Neural cell (in vitro differentiated cells): Measurements from ENCODE around the gene TMEM106A. TPM values are rescaled to one million over a fixed set of nuclear protein-coding genes. Genes with fewer than 3 reads are reported as not detected.

Source experiments
- H2AFZ ChIP-seq: fragments of 200-600, 300-800 bp; sonication (generic), shearing (Covaris generic); 2 replicates; pipeline ENCODE4 v1.6.0; 2014; ENCODE audit warnings: low read depth, mild to moderate bottlenecking, antibody characterized with exemption, low read length, moderate library complexity
- H3F3A ChIP-seq: fragments of 200-600 bp; shearing (Covaris generic); 2 replicates; pipeline ENCODE4 v1.6.1; 2016; ENCODE audit warnings: mild to moderate bottlenecking, moderate library complexity, mixed read lengths, antibody characterized with exemption, low read length; ENCODE audit not compliant: insufficient read depth, poor library complexity, severe bottlenecking
- H3K27ac ChIP-seq: fragments of 200-600, 300-800 bp; sonication (generic), shearing (Covaris generic); 2 replicates; pipeline ENCODE4 v1.5.1; 2014; ENCODE audit warnings: mild to moderate bottlenecking, low read length, moderate library complexity
- H3K27me3 ChIP-seq: fragments of 300-800, 200-600 bp; sonication (generic), shearing (Covaris generic); 2 replicates; pipeline ENCODE4 v1.6.0; 2014; ENCODE audit warnings: mild to moderate bottlenecking, low read depth, low read length, moderate library complexity; ENCODE audit not compliant: insufficient read depth
- H3K36me3 ChIP-seq: fragments of 300-800, 200-600 bp; sonication (generic), shearing (Covaris generic); 2 replicates; pipeline ENCODE4 v1.5.1; 2014; ENCODE audit warnings: mild to moderate bottlenecking, antibody characterized with exemption, low read length, moderate library complexity; ENCODE audit not compliant: insufficient read depth
- H3K4me2 ChIP-seq: fragments of 300-800, 200-600 bp; sonication (generic), shearing (Covaris generic); 2 replicates; pipeline ENCODE4 v1.6.0; 2014; ENCODE audit warnings: mild to moderate bottlenecking, low read length
- H3K4me3 ChIP-seq: fragments of 300-800, 200-600 bp; sonication (generic), shearing (Covaris generic); 2 replicates; pipeline ENCODE4 v1.5.1; 2014; ENCODE audit warnings: mild to moderate bottlenecking, low read length, moderate library complexity
- H3K79me2 ChIP-seq: fragments of 200-600 bp; shearing (Covaris generic); replicated peaks from 2 replicates; pipeline ENCODE4 v1.6.0; 2014; ENCODE audit warnings: mild to moderate bottlenecking, low read length, moderate library complexity; ENCODE audit not compliant: insufficient read depth
- H3K9ac ChIP-seq: fragments of 300-800, 200-600 bp; sonication (generic), shearing (Covaris generic); 2 replicates; pipeline ENCODE4 v1.6.1; 2016; ENCODE audit warnings: mild to moderate bottlenecking, low read length, mixed read lengths
- H3K9me2 ChIP-seq: fragments of 200-600 bp; shearing (Covaris generic); 2 replicates; pipeline ENCODE4 v1.6.1; 2016; ENCODE audit warnings: mild to moderate bottlenecking, low read length, mixed read lengths; ENCODE audit not compliant: insufficient read depth
- H3K9me3 ChIP-seq: fragments of 200-600, 300-800 bp; sonication (generic), shearing (Covaris generic); 2 replicates; pipeline ENCODE4 v1.6.1; 2016; ENCODE audit warnings: mild to moderate bottlenecking, mixed run types, low read length, moderate library complexity, mixed read lengths
- H4K20me1 ChIP-seq: fragments of 200-600 bp; shearing (Covaris generic); 2 replicates; pipeline ENCODE4 v1.6.1; 2016; ENCODE audit warnings: mild to moderate bottlenecking, mixed run types; ENCODE audit not compliant: insufficient read depth
- EP300 ChIP-seq: fragments of 450-650 bp; conservative IDR thresholded peaks from 2 replicates; pipeline ENCODE4 v1.6.1; 2014; ENCODE audit warnings: antibody characterized with exemption, mild to moderate bottlenecking, moderate library complexity; ENCODE audit not compliant: poor library complexity, severe bottlenecking
- EZH2 ChIP-seq: fragments of 200-600, 300-800 bp; shearing (Covaris generic), sonication (generic); IDR thresholded peaks from 2 replicates; pipeline ENCODE4 v1.6.1; 2014; ENCODE audit warnings: antibody characterized with exemption, low read length, borderline replicate concordance, mild to moderate bottlenecking; ENCODE audit not compliant: insufficient read depth, poor library complexity, severe bottlenecking
- MXI1 ChIP-seq: fragments of 450-650 bp; conservative IDR thresholded peaks from 2 replicates; pipeline ENCODE4 v1.6.1; 2014; ENCODE audit warnings: antibody characterized with exemption, mild to moderate bottlenecking; ENCODE audit not compliant: poor library complexity, severe bottlenecking
- POLR2AphosphoS5 ChIP-seq: IDR thresholded peaks from 2 replicates; pipeline ENCODE4 v1.6.1; 2012
- RAD21 ChIP-seq: fragments of 450-650 bp; conservative IDR thresholded peaks from 2 replicates; pipeline ENCODE4 v1.6.1; 2014; ENCODE audit warnings: antibody characterized with exemption, mild to moderate bottlenecking, moderate library complexity
- SMC3 ChIP-seq: fragments of 450-650 bp; conservative IDR thresholded peaks from 2 replicates; pipeline ENCODE4 v1.6.1; 2014; ENCODE audit warnings: antibody characterized with exemption, mild to moderate bottlenecking, moderate library complexity; ENCODE audit not compliant: poor library complexity
- TAF1 ChIP-seq: IDR thresholded peaks from 2 replicates; pipeline ENCODE4 v1.6.1; 2012; ENCODE audit warnings: low read depth
- polyA plus RNA-seq: library from polyadenylated mRNA; depleted of rRNA; stranded (reverse); fragments of >200 nt; gene quantifications from 2 replicates; pipeline ENCODE4 v1.2.3, GENCODE V29; 2014
- TF ChIP-seq, protein P1 (sequence below): fragments of 450-650 bp; IDR thresholded peaks from 2 replicates; pipeline ENCODE4 v1.5.1; 2014; ENCODE audit warnings: antibody characterized with exemption, mild to moderate bottlenecking, moderate library complexity; ENCODE audit not compliant: poor library complexity, severe bottlenecking
- TF ChIP-seq, protein P2 (sequence below): IDR thresholded peaks from 2 replicates; pipeline ENCODE4 v1.6.1; 2012; ENCODE audit warnings: borderline replicate concordance

Gene TMEM106A
- polyA plus RNA-seq, 1 donor from 2014 or later, result not detected

DNA sequence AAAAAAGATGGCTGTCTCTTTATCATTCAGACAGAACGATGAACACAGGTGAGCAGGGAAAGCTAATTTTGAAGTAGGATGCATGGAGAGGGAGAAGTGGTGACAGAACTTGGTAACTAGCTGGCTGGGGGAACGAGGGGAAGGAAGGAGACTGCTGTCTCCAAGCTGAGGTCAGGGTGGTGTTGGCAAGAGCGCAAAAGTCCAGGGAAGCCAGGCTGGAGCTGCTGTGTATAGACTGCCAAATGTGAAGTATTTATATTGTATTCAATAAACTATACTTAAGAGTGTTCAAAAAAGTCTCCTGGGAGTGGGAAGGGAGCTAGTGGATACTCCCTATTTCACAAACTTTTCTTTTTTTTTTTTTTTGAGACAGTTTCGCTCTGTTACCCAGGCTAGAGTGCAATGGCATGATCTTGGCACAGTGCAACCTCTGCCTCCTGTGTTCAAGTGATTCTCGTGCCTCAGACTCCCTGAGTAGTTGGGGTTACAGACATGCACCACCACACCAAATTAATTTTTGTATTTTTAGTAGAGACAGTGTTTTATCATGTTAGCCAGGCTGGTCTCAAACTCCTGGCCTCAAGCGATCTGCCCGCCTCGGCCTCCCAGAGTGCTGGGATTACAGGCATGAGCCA, 8.2 kb downstream of the TMEM106A start:
- no peaks in the 10 kb centered on the region for H4K20me1 ChIP-seq
- no peak overlapping the region for H3K9ac ChIP-seq
- no peak overlapping the region for H2AFZ ChIP-seq
- no peaks in the 10 kb centered on the region for H3K79me2 ChIP-seq
- H3K27ac ChIP-seq, result no peak overlapping the region
- TF ChIP-seq RAD21, result no peak
- TF ChIP-seq EP300, result no peak
- TF ChIP-seq, protein P1, sequence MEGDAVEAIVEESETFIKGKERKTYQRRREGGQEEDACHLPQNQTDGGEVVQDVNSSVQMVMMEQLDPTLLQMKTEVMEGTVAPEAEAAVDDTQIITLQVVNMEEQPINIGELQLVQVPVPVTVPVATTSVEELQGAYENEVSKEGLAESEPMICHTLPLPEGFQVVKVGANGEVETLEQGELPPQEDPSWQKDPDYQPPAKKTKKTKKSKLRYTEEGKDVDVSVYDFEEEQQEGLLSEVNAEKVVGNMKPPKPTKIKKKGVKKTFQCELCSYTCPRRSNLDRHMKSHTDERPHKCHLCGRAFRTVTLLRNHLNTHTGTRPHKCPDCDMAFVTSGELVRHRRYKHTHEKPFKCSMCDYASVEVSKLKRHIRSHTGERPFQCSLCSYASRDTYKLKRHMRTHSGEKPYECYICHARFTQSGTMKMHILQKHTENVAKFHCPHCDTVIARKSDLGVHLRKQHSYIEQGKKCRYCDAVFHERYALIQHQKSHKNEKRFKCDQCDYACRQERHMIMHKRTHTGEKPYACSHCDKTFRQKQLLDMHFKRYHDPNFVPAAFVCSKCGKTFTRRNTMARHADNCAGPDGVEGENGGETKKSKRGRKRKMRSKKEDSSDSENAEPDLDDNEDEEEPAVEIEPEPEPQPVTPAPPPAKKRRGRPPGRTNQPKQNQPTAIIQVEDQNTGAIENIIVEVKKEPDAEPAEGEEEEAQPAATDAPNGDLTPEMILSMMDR, result no peak
- no peak for TF ChIP-seq MXI1
- TF ChIP-seq TAF1, result no peak
- no peak for TF ChIP-seq SMC3
- TF ChIP-seq, protein P2, sequence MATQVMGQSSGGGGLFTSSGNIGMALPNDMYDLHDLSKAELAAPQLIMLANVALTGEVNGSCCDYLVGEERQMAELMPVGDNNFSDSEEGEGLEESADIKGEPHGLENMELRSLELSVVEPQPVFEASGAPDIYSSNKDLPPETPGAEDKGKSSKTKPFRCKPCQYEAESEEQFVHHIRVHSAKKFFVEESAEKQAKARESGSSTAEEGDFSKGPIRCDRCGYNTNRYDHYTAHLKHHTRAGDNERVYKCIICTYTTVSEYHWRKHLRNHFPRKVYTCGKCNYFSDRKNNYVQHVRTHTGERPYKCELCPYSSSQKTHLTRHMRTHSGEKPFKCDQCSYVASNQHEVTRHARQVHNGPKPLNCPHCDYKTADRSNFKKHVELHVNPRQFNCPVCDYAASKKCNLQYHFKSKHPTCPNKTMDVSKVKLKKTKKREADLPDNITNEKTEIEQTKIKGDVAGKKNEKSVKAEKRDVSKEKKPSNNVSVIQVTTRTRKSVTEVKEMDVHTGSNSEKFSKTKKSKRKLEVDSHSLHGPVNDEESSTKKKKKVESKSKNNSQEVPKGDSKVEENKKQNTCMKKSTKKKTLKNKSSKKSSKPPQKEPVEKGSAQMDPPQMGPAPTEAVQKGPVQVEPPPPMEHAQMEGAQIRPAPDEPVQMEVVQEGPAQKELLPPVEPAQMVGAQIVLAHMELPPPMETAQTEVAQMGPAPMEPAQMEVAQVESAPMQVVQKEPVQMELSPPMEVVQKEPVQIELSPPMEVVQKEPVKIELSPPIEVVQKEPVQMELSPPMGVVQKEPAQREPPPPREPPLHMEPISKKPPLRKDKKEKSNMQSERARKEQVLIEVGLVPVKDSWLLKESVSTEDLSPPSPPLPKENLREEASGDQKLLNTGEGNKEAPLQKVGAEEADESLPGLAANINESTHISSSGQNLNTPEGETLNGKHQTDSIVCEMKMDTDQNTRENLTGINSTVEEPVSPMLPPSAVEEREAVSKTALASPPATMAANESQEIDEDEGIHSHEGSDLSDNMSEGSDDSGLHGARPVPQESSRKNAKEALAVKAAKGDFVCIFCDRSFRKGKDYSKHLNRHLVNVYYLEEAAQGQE, result no peak
- no peak for TF ChIP-seq POLR2AphosphoS5
- no peak for TF ChIP-seq EZH2
- no peaks in the 10 kb centered on the region for H3K27me3 ChIP-seq
- no peaks in the 10 kb centered on the region for H3K9me3 ChIP-seq
- H3K4me3 ChIP-seq, result no peak overlapping the region
- H3K4me2 ChIP-seq, result no peak overlapping the region
- no peaks in the 10 kb centered on the region for H3K36me3 ChIP-seq
- H3K9me2 ChIP-seq, result no peaks in the 10 kb centered on the region
- H3F3A ChIP-seq, result no peaks in the 10 kb centered on the region

DNA sequence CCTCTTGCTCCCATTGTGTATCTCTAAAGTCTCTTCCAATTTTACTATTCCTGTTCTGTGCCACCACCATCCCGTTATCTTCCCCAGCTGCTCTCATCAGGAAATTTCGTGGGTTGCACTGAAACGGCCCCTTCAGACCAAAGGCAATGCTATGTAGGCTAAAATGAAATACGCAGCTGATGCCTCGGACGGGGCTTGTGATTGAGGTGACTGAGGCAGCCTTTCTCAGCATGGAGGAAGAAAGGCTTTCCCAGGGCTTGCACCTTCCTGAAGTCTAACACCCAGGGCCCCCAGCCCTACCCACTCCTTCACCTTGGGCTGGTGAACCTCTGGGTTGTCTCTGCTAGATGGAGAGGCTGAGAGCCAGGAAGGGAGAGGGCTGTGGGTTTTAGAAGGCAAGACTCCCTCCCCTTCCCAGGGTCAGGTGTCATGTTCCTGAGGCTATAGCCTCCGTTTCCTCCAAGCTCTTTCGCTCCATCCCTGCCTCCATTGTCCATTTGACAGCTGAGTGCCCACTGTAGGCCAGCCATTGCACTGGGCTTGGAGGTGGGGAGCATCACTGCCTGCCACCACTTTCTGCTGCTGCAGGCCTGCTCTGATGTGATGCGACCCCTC, 8.9 kb downstream of the TMEM106A start:
- Histone ChIP-seq H3F3A (no peaks in the 10 kb centered on the region), H3K9me3 (no peaks in the 10 kb centered on the region), H3K27ac (no peak overlapping the region), H3K79me2 (no peaks in the 10 kb centered on the region), H3K4me2 (no peak overlapping the region), H3K4me3 (no peak overlapping the region), H3K27me3 (no peaks in the 10 kb centered on the region), H3K9ac (no peak overlapping the region), H4K20me1 (no peaks in the 10 kb centered on the region), H2AFZ (no peak overlapping the region), H3K36me3 (no peaks in the 10 kb centered on the region), H3K9me2 (no peaks in the 10 kb centered on the region)
- no peak for TF ChIP-seq TAF1
- TF ChIP-seq RAD21, result no peak
- TF ChIP-seq, protein P1, result no peak
- TF ChIP-seq MXI1, result no peak
- TF ChIP-seq, protein P2, result no peak
- TF ChIP-seq SMC3, result no peak
